Measurements from ENCODE around the gene PCDH15.

Gene PCDH15

GRCh38 chr10:54130394-54130793, 670.6 kb downstream of the PCDH15 start:
- TF ChIP-seq GATA3 (IDR thresholded peaks at IDR 0.05; ENCODE audit: low read depth, low read length) (no peak), GATA2 (IDR thresholded peaks at IDR 0.05; ENCODE audit: low read depth, low read length) (no peak)

GRCh38 chr10:54125098-54125747, 675.8 kb downstream of the PCDH15 start:
- no peak for TF ChIP-seq GATA3 (IDR thresholded peaks at IDR 0.05; ENCODE audit: low read depth, low read length)
- no peak for TF ChIP-seq GATA2 (IDR thresholded peaks at IDR 0.05; ENCODE audit: low read depth, low read length)

- no peak for TF ChIP-seq GATA3 (IDR thresholded peaks at IDR 0.05; ENCODE audit: low read depth, low read length)
- TF ChIP-seq GATA2 (IDR thresholded peaks at IDR 0.05; ENCODE audit: low read depth, low read length) = no peak
Observed at GRCh38 chr10:54124209-54124885, 676.7 kb downstream of the PCDH15 start.

- no peak for TF ChIP-seq GATA2 (IDR thresholded peaks at IDR 0.05; ENCODE audit: low read depth, low read length)
- no peak for TF ChIP-seq GATA3 (IDR thresholded peaks at IDR 0.05; ENCODE audit: low read depth, low read length)
Observed at GRCh38 chr10:54120806-54121205, 680.2 kb downstream of the PCDH15 start.

DNA sequence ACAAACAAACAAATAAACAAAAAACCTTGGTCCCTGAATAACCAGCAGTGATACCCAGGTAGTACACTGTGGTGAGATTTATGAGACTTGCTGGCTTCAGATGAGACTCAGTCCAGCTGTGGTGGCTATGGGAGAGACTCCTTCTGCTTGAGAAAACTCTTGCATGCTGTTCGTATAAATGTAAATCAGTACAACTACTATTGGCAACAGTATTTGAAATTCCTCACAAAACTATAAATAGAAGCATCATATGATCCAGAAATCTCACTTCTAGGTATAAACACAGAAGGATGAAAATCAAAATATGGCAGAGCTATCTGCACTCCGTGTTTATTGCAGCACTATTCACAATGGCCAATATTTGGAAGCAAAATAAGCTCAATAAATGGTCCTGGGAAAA, 692.1 kb downstream of the PCDH15 start:
- TF ChIP-seq GATA3 (IDR thresholded peaks at IDR 0.05; ENCODE audit: low read depth, low read length) (no peak), GATA2 (IDR thresholded peaks at IDR 0.05; ENCODE audit: low read depth, low read length) (no peak)

- no peak for TF ChIP-seq GATA2 (IDR thresholded peaks at IDR 0.05; ENCODE audit: low read depth, low read length)
- TF ChIP-seq GATA3 (IDR thresholded peaks at IDR 0.05; ENCODE audit: low read depth, low read length) = no peak
Observed at GRCh38 chr10:54096892-54097291, 704.1 kb downstream of the PCDH15 start.

GRCh38 chr10:54094321-54094720, 706.7 kb downstream of the PCDH15 start:
- no peak for TF ChIP-seq GATA2 (IDR thresholded peaks at IDR 0.05; ENCODE audit: low read depth, low read length)
- no peak for TF ChIP-seq GATA3 (IDR thresholded peaks at IDR 0.05; ENCODE audit: low read depth, low read length)

- no peak for TF ChIP-seq GATA2 (IDR thresholded peaks at IDR 0.05; ENCODE audit: low read depth, low read length)
- TF ChIP-seq GATA3 (IDR thresholded peaks at IDR 0.05; ENCODE audit: low read depth, low read length) = no peak
Observed at GRCh38 chr10:54091237-54091636, 709.8 kb downstream of the PCDH15 start.

DNA sequence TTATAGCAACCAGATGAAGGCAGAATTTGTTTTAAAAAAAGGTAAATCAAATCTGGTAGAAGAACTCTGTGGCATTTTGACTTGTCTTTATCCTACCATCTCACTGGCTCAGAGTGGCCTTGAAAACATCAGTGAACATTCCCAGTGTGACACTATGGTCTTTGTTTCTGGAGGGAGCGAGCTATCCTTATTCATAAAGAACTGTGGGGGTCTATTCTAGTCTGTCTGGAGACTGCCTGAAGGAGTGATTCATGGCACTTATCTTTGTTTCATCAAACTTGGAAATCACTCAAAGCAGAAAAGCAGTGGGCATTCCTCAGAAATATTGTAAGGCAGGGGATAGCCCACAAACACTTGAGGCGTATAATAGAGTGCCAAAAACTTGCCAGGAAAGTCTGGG, 719.1 kb downstream of the PCDH15 start:
- TF ChIP-seq GATA3 (IDR thresholded peaks at IDR 0.05; ENCODE audit: low read depth, low read length) (no peak), GATA2 (IDR thresholded peaks at IDR 0.05; ENCODE audit: low read depth, low read length) (no peak)

- TF ChIP-seq GATA2 (IDR thresholded peaks at IDR 0.05; ENCODE audit: low read depth, low read length) = no peak
- TF ChIP-seq GATA3 (IDR thresholded peaks at IDR 0.05; ENCODE audit: low read depth, low read length) = no peak
Observed at GRCh38 chr10:54067361-54067760, 733.7 kb downstream of the PCDH15 start.

DNA sequence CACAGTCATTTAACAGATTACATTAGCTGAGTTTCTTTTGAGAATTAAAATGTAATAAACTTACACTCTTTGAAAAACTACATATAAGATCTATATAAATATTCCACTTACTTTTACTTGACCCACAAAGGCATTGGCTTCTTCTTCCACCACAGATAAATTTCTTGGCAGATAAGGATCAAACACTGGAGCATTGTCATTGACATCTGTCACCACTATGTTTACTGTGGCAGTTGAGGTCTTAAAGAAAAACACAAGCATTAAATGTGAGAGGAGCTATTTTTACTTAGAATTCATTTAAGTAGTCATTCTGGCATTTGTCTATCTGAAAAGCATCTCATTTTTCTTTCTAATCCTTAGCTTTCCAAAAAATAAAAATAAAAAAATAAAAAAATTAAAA, 734.4 kb downstream of the PCDH15 start:
- TF ChIP-seq GATA3 (IDR thresholded peaks at IDR 0.05; ENCODE audit: low read depth, low read length) (0 out of 2 replicates have a peak, but pooled peaks have one; percentile 23), GATA2 (IDR thresholded peaks at IDR 0.05; ENCODE audit: low read depth, low read length) (no peak)

DNA sequence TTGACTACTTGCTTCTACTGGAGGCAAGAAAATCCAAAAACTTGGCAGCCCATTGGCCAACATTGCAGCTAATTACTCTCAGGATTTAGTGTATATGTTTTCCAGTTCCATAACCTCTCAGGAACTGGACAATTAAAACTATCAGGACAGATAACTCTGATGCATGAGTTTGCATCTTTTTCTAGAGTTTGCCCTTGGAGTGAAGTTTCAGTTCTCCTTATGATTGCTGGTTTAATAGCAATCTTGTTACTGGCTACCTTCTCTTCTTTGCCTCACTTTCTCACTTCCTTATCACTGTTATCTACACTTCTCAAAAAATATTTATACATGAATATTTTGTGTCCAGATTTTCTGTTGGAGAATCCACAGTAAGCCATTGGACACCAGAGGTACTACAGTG, 735.9 kb downstream of the PCDH15 start:
- TF ChIP-seq GATA3 (IDR thresholded peaks at IDR 0.05; ENCODE audit: low read depth, low read length) = no peak
- no peak for TF ChIP-seq GATA2 (IDR thresholded peaks at IDR 0.05; ENCODE audit: low read depth, low read length)

DNA sequence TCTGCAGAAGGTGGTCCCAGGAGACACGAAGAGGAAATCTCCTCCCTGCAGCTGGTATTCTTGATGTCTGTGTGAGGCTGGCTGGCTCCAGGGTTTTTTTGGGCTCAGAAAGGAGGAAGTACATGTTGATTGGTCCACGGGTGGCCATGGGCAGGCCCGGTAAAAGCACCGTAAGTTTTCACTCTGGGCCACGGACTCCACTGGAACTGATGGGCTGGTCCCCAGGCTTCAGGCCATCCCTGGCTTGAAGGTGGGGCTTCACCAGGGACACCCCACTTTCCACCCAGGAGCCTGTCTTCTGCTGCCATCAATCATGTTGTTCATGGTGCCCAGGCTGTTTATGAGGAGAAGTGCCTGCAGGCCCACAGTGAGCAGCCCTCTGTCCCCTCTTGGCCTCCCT, 736.8 kb downstream of the PCDH15 start:
- no peak for TF ChIP-seq GATA2 (IDR thresholded peaks at IDR 0.05; ENCODE audit: low read depth, low read length)
- TF ChIP-seq GATA3 (IDR thresholded peaks at IDR 0.05; ENCODE audit: low read depth, low read length) = no peak

DNA sequence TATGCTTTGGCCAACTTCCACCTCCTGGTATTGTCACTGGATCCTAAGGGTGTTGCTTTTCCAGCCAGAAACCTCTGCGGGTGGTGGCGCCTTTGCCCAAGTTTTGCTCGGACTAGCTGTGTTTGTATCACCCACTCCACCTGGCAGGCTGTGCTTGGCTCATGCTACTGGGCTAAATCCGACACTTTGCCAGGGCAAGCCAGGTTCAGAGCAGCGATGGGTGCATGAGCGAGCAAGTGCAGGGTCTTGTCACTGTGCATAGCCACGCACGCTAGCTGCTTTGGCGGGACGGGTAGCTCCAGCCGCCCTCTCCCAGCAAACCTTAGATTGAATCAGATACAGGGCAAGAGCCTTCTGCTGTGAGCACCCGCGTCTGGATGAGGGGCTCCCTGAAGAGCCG, 737.5 kb downstream of the PCDH15 start:
- TF ChIP-seq GATA3 (IDR thresholded peaks at IDR 0.05; ENCODE audit: low read depth, low read length) = no peak

DNA sequence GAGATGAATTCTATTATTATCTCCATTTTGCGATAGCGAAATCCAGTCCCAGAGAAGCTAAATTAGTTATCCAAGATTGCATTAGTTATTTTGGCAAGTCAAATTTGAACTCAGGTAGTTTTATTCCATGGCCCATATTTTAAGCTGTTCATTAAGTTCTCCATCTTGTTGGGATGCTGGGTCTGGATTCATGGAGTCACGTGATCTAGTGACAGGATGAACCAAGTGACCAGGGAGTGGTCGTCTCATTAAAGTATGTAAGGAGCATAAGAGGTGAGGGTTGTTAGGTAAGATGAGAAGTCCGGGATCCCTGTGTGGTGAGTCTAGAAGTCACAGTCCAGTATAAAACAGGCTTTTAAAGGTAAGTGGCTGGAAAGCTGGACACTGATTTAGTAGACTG, 740.5 kb downstream of the PCDH15 start:
- no peak for TF ChIP-seq GATA3 (IDR thresholded peaks at IDR 0.05; ENCODE audit: low read depth, low read length)
- TF ChIP-seq GATA2 (IDR thresholded peaks at IDR 0.05; ENCODE audit: low read depth, low read length) = no peak
